ENCODE results near the gene HP1BP3.
"Not testable (repeated sequence)": the region's sequence is repeated elsewhere in the genome, so short reads cannot be mapped to it uniquely, and the experiment has no call there.

HP1BP3 gene

DNA sequence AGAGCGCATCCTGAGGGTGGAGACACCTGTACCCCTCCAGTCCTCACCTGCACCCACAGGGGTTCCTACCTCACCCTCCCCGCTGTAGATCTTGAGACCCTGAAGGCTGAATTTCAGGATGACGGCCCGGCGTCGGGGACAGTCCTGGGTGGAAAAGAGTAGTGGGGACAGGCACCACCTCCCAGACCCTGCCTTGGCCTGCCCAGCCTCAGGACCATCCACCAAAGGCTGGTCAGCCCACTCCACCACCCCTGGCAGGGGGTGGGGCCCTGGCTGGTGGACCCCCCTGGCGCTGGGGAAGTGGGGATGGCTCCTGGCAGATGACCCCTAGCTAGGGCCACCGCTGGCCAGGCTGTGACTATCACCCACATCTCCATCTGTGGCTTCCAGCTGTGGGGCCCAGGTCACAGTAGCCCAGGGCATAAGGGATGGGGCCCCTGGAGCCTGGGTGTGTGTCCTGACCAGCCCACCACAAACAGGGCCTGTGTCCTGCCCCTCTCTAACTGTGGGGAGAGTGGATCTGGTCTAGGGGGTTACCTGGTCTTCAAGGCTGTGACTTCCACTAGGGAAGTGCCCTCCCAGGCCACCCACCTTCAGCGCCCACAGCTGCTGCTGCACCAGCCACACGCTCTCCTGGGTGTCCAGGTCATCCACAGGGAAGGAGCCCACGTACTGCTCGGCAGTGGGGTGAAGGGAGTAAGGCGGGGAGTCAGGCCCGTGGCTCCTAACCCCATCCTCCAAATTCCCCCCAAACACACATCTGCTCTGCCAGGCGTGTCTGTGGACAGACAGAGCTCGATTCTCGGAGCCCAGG, 60.0 kb downstream of the HP1BP3 start:
- DNase-seq = no peak

DNA sequence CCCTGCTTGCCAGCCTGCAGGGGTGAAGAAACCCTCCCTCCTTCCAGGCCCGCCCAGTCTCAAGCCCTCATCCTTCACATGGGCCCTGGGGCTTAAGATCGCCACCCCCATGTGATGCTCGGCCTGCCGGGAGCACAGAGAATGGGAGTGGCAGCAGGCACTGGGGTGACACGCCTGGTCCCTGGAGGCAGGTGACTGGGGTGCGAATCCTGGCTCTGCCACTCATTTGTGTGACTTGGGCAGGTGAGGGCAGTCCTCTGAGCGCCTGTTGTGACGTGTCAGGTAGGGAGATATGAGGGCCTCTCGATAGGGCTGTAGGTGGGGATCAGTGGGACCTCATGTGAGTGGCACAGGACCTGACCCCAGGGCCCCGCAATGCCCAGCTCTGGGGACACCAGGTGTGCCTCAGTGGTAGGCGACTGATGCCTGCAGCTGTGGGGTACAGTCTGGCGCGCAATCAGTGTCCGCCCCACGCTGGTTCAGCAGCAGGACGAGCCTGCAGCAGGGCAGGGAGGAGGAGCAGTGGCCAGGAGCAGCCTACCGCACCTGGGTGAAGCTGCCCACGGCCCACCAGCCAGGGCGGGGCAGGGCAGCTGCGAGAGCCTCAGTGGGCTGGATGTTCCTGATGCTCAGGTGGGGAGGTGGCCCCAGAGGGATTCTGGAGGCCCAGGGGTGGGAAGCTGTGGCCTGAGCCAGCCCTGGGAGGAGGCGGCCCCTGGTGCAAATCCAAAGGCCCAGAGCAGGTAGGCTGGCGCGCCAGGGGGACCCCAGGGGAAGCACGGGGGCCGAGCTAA, 60.8 kb downstream of the HP1BP3 start:
- DNase-seq = no peak

DNA sequence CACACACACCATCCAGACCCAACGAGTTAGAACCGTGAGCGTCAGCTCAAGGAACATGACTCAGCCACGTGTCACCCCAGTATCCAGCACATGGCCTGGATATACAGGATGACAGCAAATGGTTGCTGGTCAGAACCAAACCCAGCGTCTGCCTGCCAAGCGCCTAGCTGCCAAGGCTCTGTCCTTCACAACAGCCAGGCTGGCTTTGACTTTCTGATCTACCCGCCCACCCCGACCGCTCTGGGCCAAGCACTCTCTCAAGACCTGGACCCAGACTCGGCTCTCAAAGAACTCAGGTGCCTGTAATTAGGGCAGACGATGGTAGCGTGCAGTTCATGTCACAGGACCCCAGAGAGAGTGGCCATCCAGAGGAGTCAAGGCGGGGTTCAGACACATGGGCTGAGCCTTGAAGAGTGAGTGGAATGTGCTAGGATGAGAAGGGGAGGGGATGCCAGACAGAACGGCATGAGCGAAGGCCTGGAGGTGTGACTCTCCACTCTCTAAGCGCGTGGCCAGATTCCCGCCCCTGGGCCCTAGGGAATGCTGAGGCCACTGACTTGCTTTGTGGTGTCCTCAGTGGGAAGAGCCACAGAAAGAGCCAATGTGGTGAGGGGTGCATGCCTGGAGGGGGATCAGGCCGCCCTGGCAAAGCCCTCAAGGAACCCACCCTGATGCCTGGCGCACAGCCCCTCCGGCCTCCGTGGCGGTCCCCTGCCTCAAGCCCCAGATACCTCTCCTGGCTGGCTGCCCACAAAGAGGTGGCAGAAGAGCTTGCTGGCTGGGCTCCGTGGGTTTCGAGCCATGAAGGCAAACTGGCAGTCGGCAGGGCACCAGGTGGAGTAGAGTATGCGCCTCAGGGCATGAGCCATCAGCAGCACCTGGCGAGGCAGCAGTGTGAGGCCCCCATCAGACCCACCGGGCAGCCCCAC, 61.7 kb downstream of the HP1BP3 start:
- DNase-seq = no peak

DNA sequence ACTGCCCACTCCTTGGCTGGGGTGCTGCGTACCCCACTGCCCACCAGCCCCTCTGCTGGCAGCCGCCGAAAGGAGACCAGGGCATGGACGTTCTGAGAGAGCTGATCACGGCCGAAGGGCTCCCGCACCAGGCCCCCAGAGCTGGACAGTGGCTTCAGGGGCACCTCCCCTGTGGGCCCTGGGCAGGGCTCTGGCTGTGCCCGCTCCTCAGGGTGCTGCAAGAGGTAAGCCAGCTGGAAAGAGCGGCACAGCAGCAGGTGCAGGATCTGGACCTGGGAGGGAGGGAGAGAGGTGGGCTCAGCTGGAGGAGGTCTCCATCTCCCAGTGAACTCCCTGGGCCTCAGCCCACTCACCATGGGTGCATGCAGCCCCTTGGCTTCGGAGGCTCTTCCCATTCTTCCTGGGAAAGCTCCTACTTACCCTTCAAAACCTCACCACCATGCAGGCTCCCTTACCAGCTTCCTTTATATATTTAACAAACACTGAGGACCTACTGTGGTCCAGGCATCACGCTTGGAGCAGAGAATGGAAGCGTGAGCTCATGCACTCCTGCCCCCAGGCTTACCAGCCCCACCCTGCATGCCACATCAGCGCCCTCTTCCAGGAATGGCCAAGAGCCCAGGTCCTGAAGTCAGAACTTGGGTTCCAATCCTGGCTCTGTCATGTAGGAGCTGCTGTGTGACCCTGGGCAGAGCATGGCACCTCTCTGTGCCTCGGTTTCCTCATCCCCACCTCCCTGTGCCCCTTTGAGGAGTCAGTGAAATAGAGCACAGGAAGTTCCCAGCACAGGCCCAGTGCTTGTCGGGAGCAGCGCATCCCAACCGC, 62.5 kb downstream of the HP1BP3 start:
- no peak for DNase-seq

DNA sequence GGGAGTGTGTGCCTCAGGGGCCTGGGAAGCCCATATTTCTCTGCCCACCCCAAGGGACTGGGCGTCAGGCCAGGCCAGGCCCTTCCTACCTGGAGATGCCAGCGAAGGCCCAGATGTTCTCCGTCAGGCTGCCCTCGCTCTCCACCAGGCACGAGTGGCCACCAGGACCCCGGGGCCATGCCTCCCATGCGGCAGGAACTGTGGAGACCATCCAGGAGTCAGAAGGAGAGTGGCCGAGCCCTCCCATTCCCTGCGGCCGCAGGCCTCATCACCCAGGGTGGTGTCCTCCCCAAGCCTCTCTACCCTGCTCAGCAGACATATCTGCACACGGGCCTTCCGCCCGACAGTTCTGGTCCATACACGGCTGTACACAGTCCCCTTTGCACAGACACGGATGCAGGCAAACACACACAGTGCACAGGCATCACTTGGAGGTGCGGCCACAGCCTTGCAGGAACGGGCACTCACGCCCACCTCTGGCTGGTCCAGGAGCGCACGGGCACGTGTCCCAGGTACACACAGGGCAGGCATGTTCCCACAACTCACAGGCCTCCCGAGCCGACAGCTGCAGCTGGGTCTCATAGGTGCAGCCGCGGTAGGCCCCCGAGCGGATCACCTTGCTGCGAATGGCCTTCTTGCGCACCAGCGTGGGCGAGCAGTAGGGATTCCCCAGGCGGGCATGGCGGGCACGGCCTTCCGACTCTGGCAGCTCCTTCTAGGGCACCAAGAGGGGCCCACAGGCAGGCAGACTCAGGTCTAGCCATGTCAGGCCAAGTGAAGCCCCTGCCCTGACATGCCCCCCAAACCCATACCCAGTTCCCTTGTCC, 63.4 kb downstream of the HP1BP3 start:
- no peak for DNase-seq

DNA sequence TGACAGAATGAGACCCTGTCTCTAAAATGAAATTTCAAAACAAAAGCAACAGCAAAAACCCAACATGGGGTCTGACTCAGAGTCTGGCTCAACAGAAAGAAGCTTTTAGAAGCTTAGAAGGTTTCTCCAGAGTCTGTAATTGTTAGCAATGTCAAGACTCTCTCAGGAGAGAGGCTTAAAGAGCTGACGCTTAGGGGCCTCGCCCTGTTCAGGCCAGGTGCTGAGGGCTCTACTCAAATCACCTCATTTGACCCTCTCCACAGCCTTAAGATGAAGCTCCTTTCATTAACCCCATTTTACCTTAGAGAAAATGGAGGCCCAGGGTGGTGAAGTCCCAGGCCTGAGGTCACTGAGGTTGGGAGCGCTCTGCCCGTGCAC, 64.0 kb downstream of the HP1BP3 start:
- no peak for DNase-seq

DNA sequence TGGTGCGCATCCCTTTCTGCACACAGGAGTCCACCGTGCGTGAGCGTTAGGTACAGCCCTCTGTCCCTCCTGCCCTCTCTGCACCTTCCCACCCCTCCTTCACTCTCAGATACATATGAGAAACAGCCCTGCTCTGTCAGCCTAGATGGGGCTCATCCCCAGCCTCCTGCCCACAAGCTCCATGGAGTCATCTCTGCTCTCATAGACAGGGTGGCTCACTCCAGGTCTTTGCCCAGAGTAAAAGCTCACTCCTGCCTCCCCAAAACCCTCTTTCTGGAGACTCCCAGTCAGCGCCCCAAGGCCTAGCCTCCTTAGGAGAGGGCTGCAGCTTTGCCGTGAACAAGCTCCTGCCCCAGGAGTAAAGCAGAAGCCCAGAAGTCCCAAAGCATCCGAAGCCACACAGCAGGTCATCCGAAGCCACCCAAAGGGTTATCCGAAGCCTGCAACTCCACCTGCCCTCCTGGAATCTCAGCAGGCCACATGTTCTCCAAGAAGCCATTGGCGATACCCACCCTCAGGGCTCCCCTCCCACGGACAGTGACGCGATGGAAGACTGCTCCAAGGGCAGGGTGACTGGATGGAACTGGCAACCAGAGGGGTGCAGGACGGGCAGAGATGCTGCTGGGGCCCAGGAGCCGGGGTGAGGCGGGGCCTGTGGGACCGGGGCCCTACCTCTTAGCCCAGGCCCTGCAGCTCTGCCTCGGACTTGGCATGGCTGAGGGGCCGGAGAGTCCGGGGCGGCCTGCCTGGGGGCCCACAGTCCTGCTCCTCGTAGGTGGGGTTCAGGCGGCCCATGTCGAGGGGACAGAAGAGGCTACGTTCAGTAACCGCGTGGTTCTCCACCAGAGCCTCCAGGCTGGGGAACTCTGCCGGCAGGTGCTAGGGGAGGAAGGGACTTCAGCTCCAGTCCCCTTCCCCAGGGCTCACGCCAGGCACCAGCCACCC, 65.7 kb downstream of the HP1BP3 start:
- no peak for DNase-seq

DNA sequence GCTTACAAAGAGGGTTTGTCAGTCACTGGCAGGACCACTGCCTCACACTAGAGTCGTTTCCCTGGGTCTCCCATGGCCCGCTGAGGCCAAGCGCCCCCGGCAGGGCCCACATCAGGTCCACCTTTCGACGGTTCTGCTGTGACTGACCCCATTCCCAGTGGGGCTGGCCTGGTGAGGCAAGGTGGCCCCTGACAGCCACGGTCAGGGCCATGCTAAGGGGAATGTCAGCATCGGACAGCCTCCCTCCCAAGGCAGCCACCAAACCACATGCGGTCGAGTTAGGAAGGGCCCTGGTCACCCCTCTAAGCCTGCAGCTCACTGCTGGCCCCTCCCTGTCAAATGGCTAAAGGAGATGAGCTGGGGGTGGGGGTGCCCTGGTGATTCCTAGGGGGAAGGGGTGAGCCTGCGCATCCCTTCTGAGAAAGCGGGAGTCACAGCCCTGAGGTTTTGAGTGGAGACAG, 66.4 kb downstream of the HP1BP3 start:
- DNase-seq = no peak

DNA sequence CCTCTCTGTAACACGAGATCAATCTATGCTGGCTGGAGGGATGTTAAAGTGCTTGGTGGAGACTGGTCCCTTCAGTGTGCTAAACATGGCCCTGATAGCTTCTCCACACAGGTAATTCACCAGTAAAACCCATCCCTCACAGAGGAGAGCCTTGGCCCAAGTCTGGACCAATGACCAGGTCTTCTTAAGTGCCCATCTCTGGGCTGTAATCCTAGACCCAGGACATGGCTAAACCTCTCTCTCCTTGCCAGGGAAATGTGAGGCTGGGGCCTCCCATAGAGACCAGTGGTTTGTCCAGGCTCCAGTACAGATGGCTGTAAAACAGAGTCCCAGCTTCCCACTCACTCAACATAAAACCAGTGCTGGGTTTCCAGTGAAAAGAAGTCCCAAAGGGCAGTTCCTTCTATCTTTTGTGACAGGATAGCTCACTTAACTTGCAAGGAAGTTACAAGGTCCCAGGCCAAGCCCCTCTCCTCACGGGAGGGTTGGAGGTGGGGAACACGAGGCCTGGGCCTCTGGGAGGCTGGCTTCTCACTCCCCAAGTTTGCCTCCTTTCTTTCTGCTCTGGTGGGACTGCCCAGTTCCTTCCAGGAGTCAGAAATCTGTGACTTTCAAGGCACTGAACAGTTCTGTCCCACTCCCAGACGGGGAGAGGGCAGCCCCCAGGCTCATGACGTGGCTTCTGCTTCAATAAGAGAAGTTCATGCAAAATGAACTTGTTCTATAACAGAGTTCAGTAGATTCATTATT, 67.1 kb downstream of the HP1BP3 start:
- DNase-seq = no peak

DNA sequence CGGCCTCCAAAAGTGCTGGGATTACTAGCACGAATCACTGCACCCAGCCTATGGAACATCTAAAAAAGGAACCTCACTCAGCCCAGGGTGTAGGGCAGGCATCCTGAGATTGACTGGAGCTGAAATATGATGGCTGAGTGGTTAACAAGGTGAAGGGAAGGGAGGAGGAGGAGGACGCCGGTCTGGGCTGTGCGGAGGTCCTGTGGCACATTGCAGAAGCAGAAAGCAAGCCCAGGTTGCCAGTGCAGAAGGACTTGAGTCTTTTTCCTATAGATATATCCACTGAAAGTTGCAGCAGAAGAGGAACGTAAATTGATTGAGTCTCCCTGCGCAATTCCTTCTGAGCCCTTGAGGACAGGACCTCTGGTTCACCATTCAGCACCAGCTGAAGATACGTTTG, 67.8 kb downstream of the HP1BP3 start:
- DNase-seq = no peak

DNA sequence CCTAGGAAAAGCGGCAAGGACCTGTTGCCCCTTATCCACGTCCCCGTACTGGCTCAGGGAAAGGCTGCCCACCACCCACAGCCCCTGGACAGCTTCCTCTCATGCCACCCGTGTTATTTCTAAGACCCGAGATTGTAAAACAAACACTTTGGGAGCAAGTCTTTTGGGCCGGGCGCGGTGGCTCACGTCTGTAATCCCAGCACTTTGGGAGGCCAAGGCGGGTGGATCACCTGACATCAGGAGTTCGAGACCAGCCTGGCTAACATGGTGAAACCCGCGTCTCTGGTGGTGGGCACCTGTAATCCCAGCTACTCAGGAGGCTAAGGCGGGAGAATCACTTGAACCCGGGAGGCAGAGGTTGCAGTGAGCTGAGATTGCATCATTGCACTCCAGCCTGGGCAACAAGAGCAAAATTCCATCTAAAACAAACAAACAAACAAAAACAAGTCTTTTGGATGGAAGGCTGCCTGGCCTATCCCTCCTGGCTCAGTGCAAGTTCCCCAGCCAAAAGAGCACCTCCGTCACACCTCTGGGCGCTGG, 68.7 kb downstream of the HP1BP3 start:
- DNase-seq = not testable (repeated sequence)

DNA sequence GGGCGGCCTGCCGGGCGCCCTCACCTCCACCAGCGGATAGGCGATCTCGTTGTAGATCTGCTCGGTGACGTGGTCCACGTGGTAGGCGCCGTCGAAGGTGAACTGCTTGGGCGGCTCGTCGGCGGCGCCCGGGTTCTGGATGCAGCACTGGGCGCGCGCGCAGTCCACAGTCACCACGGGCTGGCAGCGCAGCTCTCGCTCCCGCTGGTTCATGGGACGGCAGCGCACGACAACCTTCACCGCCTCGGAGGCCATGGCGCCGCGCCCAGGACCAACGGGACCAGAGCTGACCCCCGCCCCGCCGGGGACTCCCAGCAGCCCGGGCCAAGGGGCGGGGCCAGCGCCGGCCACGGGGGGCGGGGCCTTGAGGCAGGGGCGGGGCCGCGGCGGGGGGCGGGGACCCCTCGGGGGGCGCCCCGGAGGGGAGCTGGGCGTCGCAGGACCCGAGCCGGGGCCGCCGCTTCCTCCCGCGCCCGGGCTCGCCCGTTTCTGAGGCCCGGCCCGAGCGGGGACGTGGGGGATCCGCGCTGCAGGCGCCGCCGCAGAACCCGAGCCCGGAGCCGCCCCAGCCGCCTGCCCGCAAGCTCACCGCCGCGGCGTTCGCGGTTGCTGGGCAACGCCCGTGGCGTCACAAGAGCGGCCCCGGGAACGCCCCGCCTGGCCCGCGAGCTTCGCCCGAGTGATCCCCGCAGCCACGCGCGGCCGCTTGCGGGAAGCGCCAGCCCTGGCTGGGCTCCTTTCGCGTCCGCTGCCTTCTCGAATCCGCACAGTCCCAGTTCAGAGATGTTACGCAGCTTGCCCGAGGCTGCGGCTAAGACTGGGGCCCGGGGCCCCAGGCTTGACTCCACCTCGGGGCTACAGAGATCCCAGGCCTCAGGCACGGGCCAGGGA, 69.4 kb downstream of the HP1BP3 start, which contains the start of gene KIF17:
Gene KIF17, minus strand, starts transcription at position 556 of the 891 bp plus-strand sequence. Its CDS starts 301 bp downstream, at position 255.
- no peak for DNase-seq

DNA sequence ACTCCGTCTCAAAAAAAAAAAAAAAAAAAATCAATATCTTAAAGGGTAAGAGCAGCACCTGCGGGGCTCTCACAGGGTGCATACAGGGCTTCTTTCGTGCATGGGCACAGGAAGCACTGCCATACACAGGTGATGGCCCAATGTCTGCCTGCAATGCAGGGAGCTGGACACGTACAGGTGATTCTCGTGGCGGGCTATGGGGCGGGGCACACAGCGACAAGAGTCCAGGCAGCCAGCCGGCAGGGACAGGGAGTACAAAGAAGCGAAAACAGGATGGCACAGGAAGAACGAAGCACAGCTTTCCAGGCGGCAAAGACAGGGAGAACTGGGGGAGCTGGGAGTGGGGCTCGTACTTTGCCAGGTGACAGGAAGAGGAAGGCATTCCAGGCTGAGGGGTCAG, 70.9 kb downstream of the HP1BP3 start:
- no peak for DNase-seq

DNA sequence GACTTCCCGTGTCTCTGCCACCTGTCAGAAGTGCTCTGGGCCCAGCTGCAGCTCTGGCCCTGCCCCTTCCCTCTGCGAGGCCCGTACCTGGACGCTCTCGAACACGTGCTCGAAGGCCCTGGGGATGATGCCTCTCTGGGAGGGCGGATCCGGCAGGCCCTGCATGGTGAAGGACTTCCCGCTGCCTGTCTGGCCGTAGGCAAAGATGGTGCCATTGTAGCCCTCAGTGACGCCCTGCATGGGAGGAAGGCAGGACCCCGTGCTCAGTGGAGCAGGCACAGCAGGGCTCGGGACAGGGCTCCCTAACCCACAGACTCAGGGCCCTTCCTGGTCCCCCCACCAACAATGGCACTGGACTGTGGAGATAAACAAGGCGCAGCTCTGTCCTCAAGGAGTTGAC, 71.7 kb downstream of the HP1BP3 start:
- DNase-seq = no peak

DNA sequence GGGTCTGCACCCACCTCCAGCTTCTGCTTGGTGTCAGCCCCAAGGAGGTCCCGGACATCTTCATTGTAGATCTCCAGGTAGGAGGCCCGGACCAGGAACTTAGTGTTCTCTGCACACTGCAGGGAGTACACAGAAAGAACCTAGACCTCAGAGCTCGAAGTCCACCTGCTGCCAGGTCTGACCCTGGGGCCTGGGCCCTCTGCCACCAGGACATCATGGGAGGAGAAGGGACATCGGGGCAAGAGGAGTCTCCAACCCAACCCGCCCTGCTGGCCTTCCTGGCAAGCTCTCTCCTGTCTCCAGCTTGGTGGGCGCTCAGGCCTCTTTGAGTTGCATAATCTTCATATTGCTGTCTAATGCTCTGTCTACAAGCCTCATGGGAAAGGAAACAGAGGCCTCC, 73.7 kb downstream of the HP1BP3 start:
- no peak for DNase-seq

DNA sequence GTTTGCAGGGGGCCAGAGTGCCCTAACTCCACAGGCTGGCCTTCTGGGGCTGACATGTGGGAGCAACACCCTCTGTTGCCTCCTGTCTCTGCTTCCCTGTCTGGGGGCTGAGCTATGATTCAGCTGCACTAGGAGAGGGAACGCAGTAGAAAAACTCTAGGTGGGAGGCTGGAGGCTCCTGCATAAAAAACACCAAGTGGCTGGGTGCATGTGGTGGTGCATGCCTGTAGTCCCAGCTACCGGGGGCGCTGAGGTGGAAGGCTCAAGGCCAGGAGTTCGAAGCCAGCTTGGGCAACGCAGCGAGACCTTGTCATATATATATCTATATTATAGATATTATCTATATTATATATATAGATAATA, 74.9 kb downstream of the HP1BP3 start:
- no peak for DNase-seq

DNA sequence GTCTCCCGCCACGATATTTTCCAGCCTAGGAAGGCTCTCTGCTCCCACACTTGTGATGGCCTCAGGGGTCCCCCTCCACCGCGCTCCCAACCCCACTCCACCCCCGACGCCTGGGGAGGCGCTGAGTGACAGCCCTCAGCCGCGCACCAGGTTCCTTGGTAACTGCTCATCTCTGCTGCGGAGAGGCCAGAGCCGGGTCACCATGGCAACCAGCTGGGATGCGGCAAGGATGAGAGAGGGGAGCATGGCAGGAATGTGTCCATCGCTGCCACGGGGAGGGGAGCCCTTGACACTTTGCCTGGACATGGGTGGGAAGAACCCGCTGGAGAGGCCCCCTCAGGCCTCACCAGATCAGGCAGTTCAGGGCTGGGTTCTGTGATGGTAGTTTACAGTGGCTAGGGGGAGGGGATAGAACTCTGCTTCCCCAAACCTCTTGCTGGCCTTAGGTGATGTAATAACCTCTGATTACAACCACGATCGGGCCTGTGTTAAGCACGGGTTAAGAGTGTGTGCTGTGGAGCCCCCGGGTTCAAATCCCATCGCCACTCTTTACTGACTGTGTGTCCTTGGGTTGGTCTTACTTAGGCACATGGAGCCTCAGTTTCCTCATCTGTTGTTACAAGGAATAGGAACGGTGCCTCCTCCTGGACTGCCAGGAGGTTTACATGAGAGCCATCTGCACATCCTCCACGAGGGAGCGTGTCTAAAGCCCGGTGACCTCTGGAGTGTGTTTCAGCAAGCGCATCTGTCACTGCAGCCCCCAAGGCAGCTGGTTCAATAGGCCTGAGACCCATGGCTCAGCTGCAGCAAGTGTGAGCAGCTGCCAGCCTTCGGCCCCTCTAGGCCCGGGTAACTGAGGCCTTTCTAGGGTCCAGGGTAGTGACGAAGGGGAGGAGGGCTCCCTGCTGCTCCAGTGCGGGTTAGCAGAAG, 75.6 kb downstream of the HP1BP3 start:
- DNase-seq = no peak
